Right atrium auricular region (tissue), 2 donors: ENCODE data around the gene SLC25A2. TPM values are rescaled to one million over a fixed set of nuclear protein-coding genes. Genes with fewer than 3 reads are reported as not detected.

Experiments
- DNase-seq: peaks from one replicate; pipeline ENCODE4 v3.0.0-alpha.2; 2019; ENCODE audit warnings: low spot score
- H3K27ac ChIP-seq, 2 donors: fragments of 200-600 bp; sonication (generic); 1 replicate in 1 of 2; 2 replicates in 1 of 2; pipeline ENCODE4 v1.5.1; 2016 to 2019
- H3K27me3 ChIP-seq, 2 donors: fragments of 200-600 bp; sonication (generic); one replicate each; pipeline versions ENCODE4 v1.5.1 to v1.6.0; 2017 to 2019
- H3K36me3 ChIP-seq: fragments of 200-600 bp; sonication (generic); one replicate; pipeline ENCODE4 v1.5.1; 2016
- H3K4me1 ChIP-seq, 2 donors: fragments of 200-600 bp; sonication (generic); one replicate each; pipeline versions ENCODE4 v1.5.1 to v1.6.0; 2017 to 2019
- H3K4me3 ChIP-seq, 2 donors: fragments of 200-600 bp; sonication (generic); 1 replicate in 1 of 2; 2 replicates in 1 of 2; pipeline ENCODE4 v1.5.1; 2017 to 2019; ENCODE audit warnings: mild to moderate bottlenecking in 1 of 2, moderate library complexity in 1 of 2
- H3K9me3 ChIP-seq, 2 donors: fragments of 200-600 bp; sonication (generic); one replicate each; pipeline ENCODE4 v1.5.1; 2019
- CTCF ChIP-seq, 2 donors: fragments of 200-600 bp; sonication (generic); IDR thresholded peaks; one replicate each; pipeline ENCODE4 v1.5.1; 2019; ENCODE audit warnings: antibody characterized with exemption in 2 of 2
- total RNA-seq, 2 donors: library from RNA; depleted of rRNA; stranded (reverse); fragments of >200 nt; gene quantifications; one replicate each; pipeline ENCODE4 v1.1.0, GENCODE V29; 2016

Gene SLC25A2
- total RNA-seq, 2 donors from 2014 or later, result not detected

GRCh38 chr5:141269195-141269594 is 34.7 kb downstream of the SLC25A2 start:
- Histone ChIP-seq H3K9me3 (peaks cover 24 to 100% of the 10 kb centered on the region in 2 donors), H3K4me3 (no peak overlapping the region), H3K4me1 (no peaks in the 10 kb centered on the region), H3K27me3 (no peaks in the 10 kb centered on the region), H3K36me3 (no peaks in the 10 kb centered on the region), H3K27ac (no peak overlapping the region)
- no peak for DNase-seq
- TF ChIP-seq CTCF (IDR thresholded peaks at IDR 0.05), result no peak

- no peak for TF ChIP-seq CTCF (IDR thresholded peaks at IDR 0.05)
- Histone ChIP-seq H3K4me1 (no peaks in the 10 kb centered on the region), H3K9me3 (peaks cover 57 to 100% of the 10 kb centered on the region in 2 donors), H3K27ac (no peak overlapping the region), H3K27me3 (no peaks in the 10 kb centered on the region), H3K36me3 (no peaks in the 10 kb centered on the region), H3K4me3 (no peak overlapping the region)
- no peak for DNase-seq
Measured at GRCh38 chr5:141261238-141261546, 42.7 kb downstream of the SLC25A2 start.

GRCh38 chr5:141260458-141261237 is 43.2 kb downstream of the SLC25A2 start:
- H3K4me1 ChIP-seq, result no peaks in the 10 kb centered on the region
- no peaks in the 10 kb centered on the region for H3K36me3 ChIP-seq
- H3K9me3 ChIP-seq, result peaks cover 60 to 100% of the 10 kb centered on the region in 2 donors
- TF ChIP-seq CTCF (IDR thresholded peaks at IDR 0.05), result no peak
- DNase-seq, result no peak
- H3K27ac ChIP-seq, result no peak overlapping the region
- no peaks in the 10 kb centered on the region for H3K27me3 ChIP-seq
- H3K4me3 ChIP-seq, result no peak overlapping the region

- Histone ChIP-seq H3K4me3 (no peak overlapping the region), H3K9me3 (peaks cover 57 to 100% of the 10 kb centered on the region in 2 donors), H3K27me3 (no peaks in the 10 kb centered on the region), H3K27ac (no peak overlapping the region), H3K4me1 (no peaks in the 10 kb centered on the region), H3K36me3 (no peaks in the 10 kb centered on the region)
- TF ChIP-seq CTCF (IDR thresholded peaks at IDR 0.05), result no peak
- no peak for DNase-seq
Measured at GRCh38 chr5:141258948-141259347, 44.9 kb downstream of the SLC25A2 start.

- Histone ChIP-seq H3K4me1 (no peaks in the 10 kb centered on the region), H3K27ac (no peak overlapping the region), H3K27me3 (no peaks in the 10 kb centered on the region), H3K9me3 (peaks cover 52 to 100% of the 10 kb centered on the region in 2 donors), H3K36me3 (no peaks in the 10 kb centered on the region), H3K4me3 (no peak overlapping the region)
- no peak for TF ChIP-seq CTCF (IDR thresholded peaks at IDR 0.05)
- DNase-seq, result no peak
Measured at GRCh38 chr5:141258464-141258863, 45.4 kb downstream of the SLC25A2 start.

Other genes starting within 250 kb of the SLC25A2 start
- 1 to 10 TPM; 1.8 to 2.2 TPM for gene PCDHB2, start 209.4 kb downstream of the SLC25A2 start, total RNA-seq
- gene PCDHB3, start 203.6 kb downstream of the SLC25A2 start, total RNA-seq, result under 1 TPM; 0.63 to 0.83 TPM
- gene PCDHB4, start 182.2 kb downstream of the SLC25A2 start, total RNA-seq, result 1 to 10 TPM; 1.6 to 2.6 TPM
- 1 to 10 TPM; 3.8 to 4.3 TPM for gene PCDHB5, start 168.8 kb downstream of the SLC25A2 start, total RNA-seq
- gene PCDHB6, start 154.0 kb downstream of the SLC25A2 start, total RNA-seq, result under 1 TPM; 0.12 to 0.33 TPM
- 1 to 10 TPM; 1.0 to 1.4 TPM for gene PCDHB7, start 131.4 kb downstream of the SLC25A2 start, total RNA-seq
- gene PCDHB8, start 126.3 kb downstream of the SLC25A2 start, total RNA-seq, result 1 to 10 TPM in 1 of 2 donors, under 1 TPM in 1; 0.90 to 1.7 TPM
- 1 to 10 TPM; 5.3 TPM for gene PCDHB16, start 121.7 kb downstream of the SLC25A2 start, total RNA-seq
- 1 to 10 TPM; 1.7 to 2.5 TPM for gene PCDHB9, start 116.9 kb downstream of the SLC25A2 start, total RNA-seq
- gene PCDHB10, start 111.7 kb downstream of the SLC25A2 start, total RNA-seq, result 1 to 10 TPM; 2.0 to 2.5 TPM
- gene PCDHB11, start 104.4 kb downstream of the SLC25A2 start, total RNA-seq, result 1 to 10 TPM; 1.8 to 2.4 TPM
- gene PCDHB12, start 95.3 kb downstream of the SLC25A2 start, total RNA-seq, result 1 to 10 TPM; 1.8 to 2.3 TPM
- gene PCDHB13, start 90.1 kb downstream of the SLC25A2 start, total RNA-seq, result 1 to 10 TPM; 4.2 to 5.0 TPM
- gene PCDHB14, start 80.7 kb downstream of the SLC25A2 start, total RNA-seq, result 1 to 10 TPM; 4.3 to 5.1 TPM
- gene PCDHB15, start 58.7 kb downstream of the SLC25A2 start, total RNA-seq, result 1 to 10 TPM; 3.2 to 5.3 TPM
- 10 to 100 TPM; 73.9 to 82.6 TPM for gene TAF7, start 16.7 kb upstream of the SLC25A2 start, total RNA-seq
- 1 to 10 TPM; 1.4 to 2.0 TPM for gene PCDHGA1, start 26.5 kb upstream of the SLC25A2 start, total RNA-seq
- gene PCDHGA2, start 34.7 kb upstream of the SLC25A2 start, total RNA-seq, result 1 to 10 TPM; 7.5 to 7.7 TPM
- gene PCDHGA3, start 39.8 kb upstream of the SLC25A2 start, total RNA-seq, result 1 to 10 TPM; 7.0 to 8.9 TPM
- gene PCDHGB1, start 46.0 kb upstream of the SLC25A2 start, total RNA-seq, result 1 to 10 TPM; 2.4 to 3.3 TPM
- gene PCDHGA4, start 51.0 kb upstream of the SLC25A2 start, total RNA-seq, result 1 to 10 TPM; 4.4 to 5.7 TPM
- gene PCDHGB2, start 55.9 kb upstream of the SLC25A2 start, total RNA-seq, result 1 to 10 TPM; 5.2 to 6.7 TPM
- 1 to 10 TPM; 4.0 to 5.0 TPM for gene PCDHGA5, start 60.1 kb upstream of the SLC25A2 start, total RNA-seq
- gene PCDHGB3, start 66.2 kb upstream of the SLC25A2 start, total RNA-seq, result 1 to 10 TPM; 5.4 to 7.2 TPM
- 1 to 10 TPM; 4.7 to 5.3 TPM for gene PCDHGA6, start 69.8 kb upstream of the SLC25A2 start, total RNA-seq
- gene PCDHGA7, start 78.7 kb upstream of the SLC25A2 start, total RNA-seq, result 1 to 10 TPM; 4.9 to 6.1 TPM
- gene PCDHGB4, start 83.6 kb upstream of the SLC25A2 start, total RNA-seq, result 1 to 10 TPM; 6.3 to 6.4 TPM
- 1 to 10 TPM; 5.0 to 5.7 TPM for gene PCDHGA8, start 88.6 kb upstream of the SLC25A2 start, total RNA-seq
- 1 to 10 TPM; 9.7 TPM for gene PCDHGB5, start 93.9 kb upstream of the SLC25A2 start, total RNA-seq
- 1 to 10 TPM; 3.7 to 5.2 TPM for gene PCDHGA9, start 98.7 kb upstream of the SLC25A2 start, total RNA-seq
- gene PCDHGB6, start 104.0 kb upstream of the SLC25A2 start, total RNA-seq, result 1 to 10 TPM; 5.0 to 7.1 TPM
- 1 to 10 TPM; 3.1 to 4.8 TPM for gene PCDHGA10, start 108.9 kb upstream of the SLC25A2 start, total RNA-seq
- gene PCDHGB7, start 113.6 kb upstream of the SLC25A2 start, total RNA-seq, result 10 to 100 TPM in 1 of 2 donors, 1 to 10 TPM in 1; 6.0 to 10.5 TPM
- gene PCDHGA11, start 117.0 kb upstream of the SLC25A2 start, total RNA-seq, result 1 to 10 TPM; 3.0 to 4.5 TPM
- gene PCDHGA12, start 126.5 kb upstream of the SLC25A2 start, total RNA-seq, result 1 to 10 TPM; 6.2 to 7.7 TPM
- 10 to 100 TPM; 24.1 to 38.3 TPM for gene PCDHGC3, start 171.9 kb upstream of the SLC25A2 start, total RNA-seq
- 1 to 10 TPM; 1.5 to 1.7 TPM for gene PCDHGC4, start 181.0 kb upstream of the SLC25A2 start, total RNA-seq
- gene PCDHGC5, start 185.0 kb upstream of the SLC25A2 start, total RNA-seq, result 1 to 10 TPM; 1.4 to 1.7 TPM